ENCODE results near the gene KRT81.
A peak's percentile ranks its signal among the peaks of the same experiment; 100 is the strongest.

Gene KRT81

DNA sequence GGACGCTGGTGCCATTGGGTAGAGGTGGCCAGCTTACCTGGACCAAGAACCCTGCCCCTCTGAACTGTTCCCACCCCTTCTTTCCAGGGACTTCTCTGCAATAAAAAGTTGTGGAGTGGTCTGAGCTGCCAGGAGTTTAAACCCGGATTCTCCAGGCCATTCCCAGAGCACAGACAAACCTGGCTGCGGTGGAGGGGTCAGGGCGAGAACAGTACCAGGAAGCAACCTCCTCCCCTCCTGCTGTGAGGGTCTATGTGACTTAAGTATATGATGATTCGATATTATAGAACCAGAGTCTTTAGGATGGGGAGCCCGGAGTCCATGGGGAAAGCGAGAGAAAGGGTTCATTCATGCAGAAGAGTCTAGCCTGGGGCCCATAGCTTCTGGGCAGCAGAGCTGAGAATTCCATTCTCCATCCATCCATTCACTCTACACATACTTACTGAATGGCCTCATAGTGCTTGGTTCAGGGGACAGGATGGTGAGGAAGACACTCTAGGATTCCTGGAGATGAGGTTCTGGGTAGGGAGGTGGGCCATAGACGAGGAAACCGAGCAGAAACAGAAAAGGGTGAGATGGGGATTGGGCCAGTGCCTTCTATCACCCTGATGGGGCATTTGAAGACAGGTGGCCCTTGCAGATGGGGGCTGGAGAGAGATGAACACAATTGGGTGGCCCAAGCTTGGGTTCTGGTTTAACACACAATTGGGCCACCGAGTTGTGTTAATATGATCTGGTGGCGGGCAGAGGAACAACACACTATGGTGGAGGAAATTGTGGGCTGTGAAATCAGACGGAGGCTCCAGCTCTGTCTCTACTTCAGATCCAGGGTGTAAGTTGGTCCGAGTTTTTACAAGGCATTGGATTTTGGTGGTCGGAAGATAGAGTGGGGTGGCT is 11.7 kb downstream of the KRT81 start:
- DNase-seq (ENCODE audit: low read depth), result no peak
- TF ChIP-seq, protein P1, sequence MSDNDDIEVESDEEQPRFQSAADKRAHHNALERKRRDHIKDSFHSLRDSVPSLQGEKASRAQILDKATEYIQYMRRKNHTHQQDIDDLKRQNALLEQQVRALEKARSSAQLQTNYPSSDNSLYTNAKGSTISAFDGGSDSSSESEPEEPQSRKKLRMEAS (IDR thresholded peaks at IDR 0.05; ENCODE audit: low read depth, low read length), result no peak
- TF ChIP-seq, protein P2, sequence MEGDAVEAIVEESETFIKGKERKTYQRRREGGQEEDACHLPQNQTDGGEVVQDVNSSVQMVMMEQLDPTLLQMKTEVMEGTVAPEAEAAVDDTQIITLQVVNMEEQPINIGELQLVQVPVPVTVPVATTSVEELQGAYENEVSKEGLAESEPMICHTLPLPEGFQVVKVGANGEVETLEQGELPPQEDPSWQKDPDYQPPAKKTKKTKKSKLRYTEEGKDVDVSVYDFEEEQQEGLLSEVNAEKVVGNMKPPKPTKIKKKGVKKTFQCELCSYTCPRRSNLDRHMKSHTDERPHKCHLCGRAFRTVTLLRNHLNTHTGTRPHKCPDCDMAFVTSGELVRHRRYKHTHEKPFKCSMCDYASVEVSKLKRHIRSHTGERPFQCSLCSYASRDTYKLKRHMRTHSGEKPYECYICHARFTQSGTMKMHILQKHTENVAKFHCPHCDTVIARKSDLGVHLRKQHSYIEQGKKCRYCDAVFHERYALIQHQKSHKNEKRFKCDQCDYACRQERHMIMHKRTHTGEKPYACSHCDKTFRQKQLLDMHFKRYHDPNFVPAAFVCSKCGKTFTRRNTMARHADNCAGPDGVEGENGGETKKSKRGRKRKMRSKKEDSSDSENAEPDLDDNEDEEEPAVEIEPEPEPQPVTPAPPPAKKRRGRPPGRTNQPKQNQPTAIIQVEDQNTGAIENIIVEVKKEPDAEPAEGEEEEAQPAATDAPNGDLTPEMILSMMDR (IDR thresholded peaks at IDR 0.05; ENCODE audit: low read depth, low read length), result no peak
- TF ChIP-seq POLR2A (IDR thresholded peaks at IDR 0.05; ENCODE audit: extremely low read depth, insufficient read length), result no peak
- TF ChIP-seq MYC (IDR thresholded peaks at IDR 0.05; ENCODE audit: low read depth, low read length), result no peak

DNA sequence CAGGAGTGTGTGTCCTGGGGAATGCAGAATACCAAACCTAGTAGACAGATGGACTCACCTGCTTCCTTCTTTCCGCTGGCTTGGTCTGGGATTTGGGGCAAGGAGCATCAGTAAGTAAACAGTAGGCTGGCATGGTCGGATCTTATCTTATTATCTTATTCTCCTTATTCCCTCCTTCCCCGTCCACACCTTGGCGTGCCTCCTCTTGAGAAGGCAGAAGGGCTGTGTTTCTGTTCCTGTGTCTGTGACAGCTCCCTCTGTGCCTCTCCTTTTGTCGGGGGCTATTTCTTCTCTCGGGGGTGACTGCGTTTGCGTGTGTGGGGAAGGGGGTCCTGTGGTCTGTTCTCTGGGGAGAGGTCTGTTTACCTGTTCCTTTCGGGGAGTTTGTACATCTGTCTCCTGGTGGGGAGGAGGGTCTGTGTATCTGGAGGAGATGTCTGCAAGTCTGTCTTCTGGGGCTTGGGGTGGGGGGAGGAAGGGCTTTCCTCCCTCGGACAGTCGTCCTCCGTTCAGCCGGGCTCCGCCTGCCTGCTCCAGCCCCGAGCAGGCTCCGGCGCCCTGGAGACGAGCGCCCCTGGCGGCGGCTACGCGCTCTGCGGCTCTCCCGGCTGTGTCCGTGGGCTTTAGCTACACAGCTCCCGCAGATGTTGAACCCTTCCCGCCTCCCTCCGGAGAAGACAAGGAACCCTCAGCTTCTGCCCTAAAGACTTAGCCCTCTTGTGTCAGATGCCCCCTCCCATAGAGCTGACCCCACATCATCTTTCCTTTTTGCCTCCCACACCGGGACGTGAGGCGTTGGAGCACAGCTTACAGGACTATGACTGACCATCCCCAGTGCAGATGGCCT is 12.5 kb downstream of the KRT81 start:
- peak; percentile 77 for DNase-seq (ENCODE audit: low read depth)
- no peak overlapping the region for H3K4me3 ChIP-seq (ENCODE audit: low read depth, low read length)
- TF ChIP-seq, protein P1 (IDR thresholded peaks at IDR 0.05; ENCODE audit: low read depth, low read length), result no peak
- TF ChIP-seq POLR2A (IDR thresholded peaks at IDR 0.05; ENCODE audit: extremely low read depth, insufficient read length), result no peak
- no peak for TF ChIP-seq MYC (IDR thresholded peaks at IDR 0.05; ENCODE audit: low read depth, low read length)
- TF ChIP-seq, protein P2 (IDR thresholded peaks at IDR 0.05; ENCODE audit: low read depth, low read length), result peak; percentile 99

More for the DNA sequence above, 11.7 kb downstream of the KRT81 start:
- no peak overlapping the region for H3K4me3 ChIP-seq (ENCODE audit: low read depth, low read length)

DNA sequence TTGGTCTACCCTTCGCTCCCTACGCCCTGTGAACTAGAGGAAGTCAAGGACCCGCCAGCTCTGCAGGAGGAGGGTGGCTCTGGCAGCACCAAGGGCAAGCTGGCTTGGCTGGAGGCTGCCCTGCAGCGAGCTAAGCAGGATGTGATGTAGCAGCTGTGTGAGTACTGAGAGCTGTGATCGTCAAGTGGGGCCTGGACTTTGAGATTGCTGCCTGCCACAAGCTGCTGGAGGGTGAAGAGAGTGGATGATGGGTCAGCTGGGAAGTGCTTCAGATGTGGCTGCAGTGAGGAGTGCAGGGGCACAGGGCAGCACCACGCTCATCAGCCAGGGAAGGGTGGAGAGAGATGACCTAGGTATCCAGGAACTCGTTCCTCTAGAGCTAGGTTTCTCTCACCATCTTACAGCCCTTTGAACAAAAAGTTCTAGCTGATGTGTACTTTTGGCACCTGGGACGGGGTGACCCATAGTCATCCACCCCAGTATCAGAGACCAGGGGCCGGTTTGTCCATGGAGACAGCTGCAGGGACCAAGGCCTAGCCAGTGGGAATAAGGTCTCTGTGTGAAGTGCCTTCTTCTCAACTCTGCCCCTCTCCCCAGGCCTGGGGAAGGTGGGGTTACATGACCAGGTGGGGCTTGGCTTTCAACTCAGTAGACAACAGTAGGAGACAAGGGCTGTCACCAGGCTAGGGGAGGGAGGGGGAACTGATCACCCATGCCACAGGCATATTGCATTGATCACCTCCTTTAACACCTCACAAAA is 13.7 kb downstream of the KRT81 start:
- H3K4me3 ChIP-seq (ENCODE audit: low read depth, low read length), result no peak overlapping the region
- TF ChIP-seq, protein P1 (IDR thresholded peaks at IDR 0.05; ENCODE audit: low read depth, low read length), result no peak
- TF ChIP-seq MYC (IDR thresholded peaks at IDR 0.05; ENCODE audit: low read depth, low read length) (no peak), POLR2A (IDR thresholded peaks at IDR 0.05; ENCODE audit: extremely low read depth, insufficient read length) (no peak)
- TF ChIP-seq, protein P2 (IDR thresholded peaks at IDR 0.05; ENCODE audit: low read depth, low read length), result no peak
- no peak for DNase-seq (ENCODE audit: low read depth)

DNA sequence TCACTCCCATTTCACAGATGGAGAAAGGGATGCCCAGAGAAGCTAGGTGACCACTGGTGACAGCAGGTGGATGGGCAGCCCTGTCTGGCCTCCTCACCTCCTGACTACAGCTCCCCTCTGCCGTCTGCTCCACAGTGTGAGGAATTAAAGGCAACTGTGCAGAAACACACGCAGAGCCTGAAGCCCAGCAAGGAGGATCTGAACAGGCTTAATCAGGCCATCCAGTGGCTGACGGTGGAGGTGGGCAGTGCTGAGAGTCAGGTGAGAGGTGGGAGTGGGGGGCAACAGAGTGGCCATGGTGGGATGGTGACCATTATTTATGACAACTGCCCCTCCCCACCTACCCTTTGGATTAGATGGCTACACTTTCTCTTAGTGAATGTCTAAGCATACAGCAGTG is 15.6 kb downstream of the KRT81 start:
- H3K4me3 ChIP-seq (ENCODE audit: low read depth, low read length), result no peak overlapping the region
- DNase-seq (ENCODE audit: low read depth), result no peak
- TF ChIP-seq POLR2A (IDR thresholded peaks at IDR 0.05; ENCODE audit: extremely low read depth, insufficient read length) (no peak), MYC (IDR thresholded peaks at IDR 0.05; ENCODE audit: low read depth, low read length) (no peak)
- TF ChIP-seq, protein P2 (IDR thresholded peaks at IDR 0.05; ENCODE audit: low read depth, low read length), result no peak
- TF ChIP-seq, protein P1 (IDR thresholded peaks at IDR 0.05; ENCODE audit: low read depth, low read length), result no peak

DNA sequence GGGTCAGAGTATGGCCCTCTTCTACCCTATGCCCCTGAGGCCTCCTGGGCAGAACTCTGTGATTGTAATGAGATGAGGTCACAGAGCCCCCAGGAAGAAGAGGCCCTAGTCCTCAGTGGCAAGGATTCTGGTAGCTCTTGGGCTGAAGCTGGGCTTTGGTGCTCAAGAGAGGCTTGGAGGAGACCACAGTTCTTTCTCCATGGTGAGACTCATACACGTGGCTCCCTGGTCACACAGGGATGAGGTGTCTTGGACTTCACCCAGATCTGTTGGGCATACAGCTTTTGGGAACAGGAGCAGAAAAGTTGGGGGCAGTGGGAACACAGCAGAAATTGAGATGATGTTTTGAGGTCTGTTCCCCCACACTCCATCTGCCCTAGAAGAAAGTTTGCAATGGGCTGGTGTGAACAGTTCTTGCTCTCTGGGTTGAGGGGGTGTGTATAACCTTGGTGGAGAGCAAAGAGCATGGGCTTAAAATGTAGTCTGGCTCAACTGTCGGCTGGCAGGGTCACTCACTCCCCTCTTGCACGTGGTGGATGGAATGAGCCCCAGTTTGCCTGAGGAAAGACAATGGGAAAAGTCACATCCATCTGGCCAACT is 16.7 kb downstream of the KRT81 start, which contains the start of gene KRT86:
Gene KRT86 (plus strand): TSS at position 125 of the 600 bp plus-strand sequence. CDS start 27,272 bp downstream, outside the sequence.
- TF ChIP-seq MYC (IDR thresholded peaks at IDR 0.05; ENCODE audit: low read depth, low read length) (no peak), POLR2A (IDR thresholded peaks at IDR 0.05; ENCODE audit: extremely low read depth, insufficient read length) (no peak)
- TF ChIP-seq, protein P1 (IDR thresholded peaks at IDR 0.05; ENCODE audit: low read depth, low read length), result no peak
- TF ChIP-seq, protein P2 (IDR thresholded peaks at IDR 0.05; ENCODE audit: low read depth, low read length), result no peak
- DNase-seq (ENCODE audit: low read depth), result no peak
- H3K4me3 ChIP-seq (ENCODE audit: low read depth, low read length), result no peak within 1 kb of the TSS

All from NB4 (cell line).